Parathyroid adenoma (tissue), 2 donors: ENCODE results near the gene CCL15.
"Not testable (repeated sequence)": the region's sequence is repeated elsewhere in the genome, so short reads cannot be mapped to it uniquely, and the experiment has no call there.

Experiments
- H2AFZ ChIP-seq: fragments of 300-600 bp; sonication (generic); one replicate; pipeline ENCODE4 v1.7.0; 2017; ENCODE audit warnings: antibody characterized with exemption, mild to moderate bottlenecking
- H3K27ac ChIP-seq: fragments of 300-600 bp; sonication (generic); one replicate; pipeline ENCODE4 v1.7.0; 2017
- H3K27me3 ChIP-seq: fragments of 300-600 bp; sonication (generic); one replicate; pipeline ENCODE4 v1.7.0; 2017; ENCODE audit warnings: low read length; ENCODE audit not compliant: control insufficient read depth, insufficient read depth
- H3K36me3 ChIP-seq: fragments of 300-600 bp; sonication (generic); one replicate; pipeline ENCODE4 v1.7.0; 2017; ENCODE audit warnings: low read length; ENCODE audit not compliant: control insufficient read depth, insufficient read depth
- H3K4me1 ChIP-seq: fragments of 300-600 bp; sonication (generic); one replicate; pipeline ENCODE4 v1.7.0; 2017; ENCODE audit warnings: control low read depth
- H3K4me2 ChIP-seq: fragments of 300-600 bp; sonication (generic); one replicate; pipeline ENCODE4 v1.7.0; 2017; ENCODE audit warnings: low read length
- H3K4me3 ChIP-seq: fragments of 300-600 bp; sonication (generic); one replicate; pipeline ENCODE4 v1.7.0; 2017; ENCODE audit warnings: low read depth, low read length
- H3K79me2 ChIP-seq: fragments of 300-600 bp; sonication (generic); one replicate; pipeline ENCODE4 v1.7.0; 2017; ENCODE audit warnings: control low read depth
- H3K9ac ChIP-seq: fragments of 300-600 bp; sonication (generic); one replicate; pipeline ENCODE4 v1.7.0; 2017; ENCODE audit warnings: mild to moderate bottlenecking
- H3K9me3 ChIP-seq: fragments of 300-600 bp; sonication (generic); one replicate; pipeline ENCODE4 v1.7.0; 2017; ENCODE audit warnings: low read length; ENCODE audit not compliant: control insufficient read depth
- TF ChIP-seq, protein P1 (sequence below): fragments of 300-600 bp; sonication (generic); IDR thresholded peaks from one replicate; pipeline ENCODE4 v1.7.0; 2017; ENCODE audit warnings: antibody characterized with exemption, mild to moderate bottlenecking
- donor health status: primary hyperparathyroidism.

The CCL15 gene

GRCh38 chr17:36016555-36016954 is 15.2 kb upstream of the CCL15 start:
- no peak overlapping the region for H3K4me2 ChIP-seq
- no peaks in the 10 kb centered on the region for H3K36me3 ChIP-seq
- H3K27me3 ChIP-seq = no peaks in the 10 kb centered on the region
- H3K4me1 ChIP-seq = no peaks in the 10 kb centered on the region
- no peak overlapping the region for H2AFZ ChIP-seq
- no peaks in the 10 kb centered on the region for H3K9me3 ChIP-seq
- H3K9ac ChIP-seq = no peak overlapping the region
- no peak overlapping the region for H3K4me3 ChIP-seq
- H3K79me2 ChIP-seq = no peaks in the 10 kb centered on the region
- TF ChIP-seq, protein P1, sequence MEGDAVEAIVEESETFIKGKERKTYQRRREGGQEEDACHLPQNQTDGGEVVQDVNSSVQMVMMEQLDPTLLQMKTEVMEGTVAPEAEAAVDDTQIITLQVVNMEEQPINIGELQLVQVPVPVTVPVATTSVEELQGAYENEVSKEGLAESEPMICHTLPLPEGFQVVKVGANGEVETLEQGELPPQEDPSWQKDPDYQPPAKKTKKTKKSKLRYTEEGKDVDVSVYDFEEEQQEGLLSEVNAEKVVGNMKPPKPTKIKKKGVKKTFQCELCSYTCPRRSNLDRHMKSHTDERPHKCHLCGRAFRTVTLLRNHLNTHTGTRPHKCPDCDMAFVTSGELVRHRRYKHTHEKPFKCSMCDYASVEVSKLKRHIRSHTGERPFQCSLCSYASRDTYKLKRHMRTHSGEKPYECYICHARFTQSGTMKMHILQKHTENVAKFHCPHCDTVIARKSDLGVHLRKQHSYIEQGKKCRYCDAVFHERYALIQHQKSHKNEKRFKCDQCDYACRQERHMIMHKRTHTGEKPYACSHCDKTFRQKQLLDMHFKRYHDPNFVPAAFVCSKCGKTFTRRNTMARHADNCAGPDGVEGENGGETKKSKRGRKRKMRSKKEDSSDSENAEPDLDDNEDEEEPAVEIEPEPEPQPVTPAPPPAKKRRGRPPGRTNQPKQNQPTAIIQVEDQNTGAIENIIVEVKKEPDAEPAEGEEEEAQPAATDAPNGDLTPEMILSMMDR = no peak
- H3K27ac ChIP-seq = no peak overlapping the region

DNA sequence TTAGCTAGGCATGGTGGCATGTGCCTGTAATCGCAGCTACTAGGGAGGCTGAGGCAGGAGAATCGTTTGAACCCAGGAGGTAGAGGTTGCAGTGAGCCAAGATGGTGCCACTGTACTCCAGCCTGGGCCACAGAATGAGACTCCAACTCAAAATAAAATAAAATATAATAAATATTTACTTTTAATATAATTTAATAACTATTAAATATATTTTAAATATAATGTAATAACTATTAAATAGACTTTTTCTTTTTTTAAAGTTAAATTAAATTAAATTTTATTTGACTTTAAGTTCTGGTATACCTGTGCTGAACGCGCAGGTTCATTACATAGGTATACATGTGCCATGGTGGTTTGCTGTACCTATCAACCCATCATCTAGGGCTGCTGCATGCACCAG is 14.5 kb upstream of the CCL15 start:
- not testable (repeated sequence) for H3K27me3 ChIP-seq, H2AFZ ChIP-seq, H3K4me2 ChIP-seq, H3K9ac ChIP-seq, H3K36me3 ChIP-seq, H3K9me3 ChIP-seq, H3K4me1 ChIP-seq, H3K27ac ChIP-seq, H3K4me3 ChIP-seq, H3K79me2 ChIP-seq

DNA sequence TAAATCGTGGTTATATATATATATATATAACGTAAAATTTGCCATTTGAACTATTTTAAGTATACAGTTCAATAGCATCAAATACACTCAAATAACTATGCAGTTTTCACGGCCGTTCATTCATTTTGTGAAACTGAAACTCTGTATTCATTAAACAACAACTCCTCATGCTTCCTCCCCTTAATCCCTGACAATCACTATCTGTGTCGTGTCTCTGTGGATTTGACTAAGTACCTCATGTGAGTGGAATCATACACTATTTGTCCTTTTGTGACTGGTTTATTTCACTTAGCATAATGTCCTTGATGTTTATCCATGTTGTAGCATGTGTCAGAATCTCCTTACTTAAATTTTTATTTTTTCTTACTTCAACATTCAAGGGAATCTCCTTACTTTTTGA is 13.6 kb upstream of the CCL15 start:
- TF ChIP-seq, protein P1 = no peak
- Histone ChIP-seq H3K27ac (no peak overlapping the region), H3K4me3 (no peak overlapping the region), H3K4me2 (no peak overlapping the region), H3K27me3 (no peaks in the 10 kb centered on the region), H3K9me3 (no peaks in the 10 kb centered on the region), H3K79me2 (no peaks in the 10 kb centered on the region), H3K4me1 (no peaks in the 10 kb centered on the region), H3K9ac (no peak overlapping the region), H3K36me3 (no peaks in the 10 kb centered on the region), H2AFZ (no peak overlapping the region)

- no peak overlapping the region for H3K9ac ChIP-seq
- H3K27me3 ChIP-seq = no peaks in the 10 kb centered on the region
- H3K79me2 ChIP-seq = no peaks in the 10 kb centered on the region
- H3K27ac ChIP-seq = no peak overlapping the region
- no peaks in the 10 kb centered on the region for H3K4me1 ChIP-seq
- TF ChIP-seq, protein P1 = no peak
- H3K36me3 ChIP-seq = no peaks in the 10 kb centered on the region
- H3K4me2 ChIP-seq = no peak overlapping the region
- no peak overlapping the region for H2AFZ ChIP-seq
- H3K4me3 ChIP-seq = no peak overlapping the region
- no peaks in the 10 kb centered on the region for H3K9me3 ChIP-seq
Observed at GRCh38 chr17:36011201-36011600, 9.8 kb upstream of the CCL15 start.

- H3K4me3 ChIP-seq = no peak overlapping the region
Observed at GRCh38 chr17:36008998-36009665, 7.8 kb upstream of the CCL15 start.

More at GRCh38 chr17:36008998-36009665, 7.8 kb upstream of the CCL15 start:
- TF ChIP-seq, protein P1 = peak; percentile 6
- H3K36me3 ChIP-seq = no peaks in the 10 kb centered on the region
- no peak overlapping the region for H3K9ac ChIP-seq
- no peaks in the 10 kb centered on the region for H3K27me3 ChIP-seq
- H3K4me1 ChIP-seq = no peaks in the 10 kb centered on the region
- H3K4me2 ChIP-seq = no peak overlapping the region
- no peaks in the 10 kb centered on the region for H3K9me3 ChIP-seq
- no peak overlapping the region for H2AFZ ChIP-seq
- H3K79me2 ChIP-seq = no peaks in the 10 kb centered on the region
- no peak overlapping the region for H3K27ac ChIP-seq
